Esophagus squamous epithelium (tissue), 4 donors: ENCODE measurements around the gene SRPRB.

Experiments used
- POLR2A ChIP-seq, 4 donors: fragments of 450-650 bp; IDR thresholded peaks; one replicate each; pipeline ENCODE4 v1.6.1; 2017; ENCODE audit warnings: antibody characterized with exemption in 4 of 4, mild to moderate bottlenecking in 4 of 4, moderate library complexity in 3 of 4
- TF ChIP-seq, protein P1 (sequence below), 6 experiments: fragments of 450-650 bp in 4 of 6; fragments of 200-600 bp in 2 of 6; sonication (generic) in 2 of 6; IDR thresholded peaks; one replicate each; pipeline ENCODE4 v1.5.1; 2016 to 2019; ENCODE audit warnings: antibody characterized with exemption in 6 of 6, mild to moderate bottlenecking in 4 of 6, moderate library complexity in 4 of 6

DNA sequence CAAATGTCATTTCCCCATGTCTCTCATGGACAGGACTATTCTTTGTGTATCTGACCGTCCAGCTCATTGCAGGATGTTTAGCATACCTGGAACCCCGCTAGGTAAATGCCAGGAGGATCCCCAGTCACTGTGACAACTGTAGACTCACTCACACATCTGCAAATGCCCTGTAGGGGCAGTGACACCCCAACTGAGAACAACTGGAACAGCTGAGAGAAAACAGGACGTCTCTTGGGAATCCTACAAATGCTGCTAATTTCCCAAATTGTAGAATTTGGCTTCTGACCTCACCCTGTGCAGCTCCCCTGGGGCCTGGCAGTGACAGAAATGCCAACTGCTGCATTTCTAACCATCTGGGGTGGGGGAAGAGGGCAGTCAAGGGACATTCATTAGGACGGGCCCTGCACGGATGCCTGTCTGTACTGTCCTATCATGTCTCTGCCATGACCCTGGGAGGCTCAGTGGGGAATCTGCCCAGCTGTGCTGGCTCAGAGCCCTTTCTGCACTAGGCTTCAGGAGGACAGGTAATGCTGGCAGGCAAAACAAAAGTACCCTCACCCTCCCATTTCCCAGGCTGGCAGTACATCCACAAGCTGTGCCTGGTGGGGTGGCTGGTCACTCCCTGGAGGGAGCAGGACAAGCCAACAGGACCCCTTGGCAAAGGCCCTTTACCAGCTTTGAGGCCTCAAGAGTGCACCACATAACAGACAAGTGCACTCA, 59.7 kb downstream of the SRPRB start:
- TF ChIP-seq, protein P1, sequence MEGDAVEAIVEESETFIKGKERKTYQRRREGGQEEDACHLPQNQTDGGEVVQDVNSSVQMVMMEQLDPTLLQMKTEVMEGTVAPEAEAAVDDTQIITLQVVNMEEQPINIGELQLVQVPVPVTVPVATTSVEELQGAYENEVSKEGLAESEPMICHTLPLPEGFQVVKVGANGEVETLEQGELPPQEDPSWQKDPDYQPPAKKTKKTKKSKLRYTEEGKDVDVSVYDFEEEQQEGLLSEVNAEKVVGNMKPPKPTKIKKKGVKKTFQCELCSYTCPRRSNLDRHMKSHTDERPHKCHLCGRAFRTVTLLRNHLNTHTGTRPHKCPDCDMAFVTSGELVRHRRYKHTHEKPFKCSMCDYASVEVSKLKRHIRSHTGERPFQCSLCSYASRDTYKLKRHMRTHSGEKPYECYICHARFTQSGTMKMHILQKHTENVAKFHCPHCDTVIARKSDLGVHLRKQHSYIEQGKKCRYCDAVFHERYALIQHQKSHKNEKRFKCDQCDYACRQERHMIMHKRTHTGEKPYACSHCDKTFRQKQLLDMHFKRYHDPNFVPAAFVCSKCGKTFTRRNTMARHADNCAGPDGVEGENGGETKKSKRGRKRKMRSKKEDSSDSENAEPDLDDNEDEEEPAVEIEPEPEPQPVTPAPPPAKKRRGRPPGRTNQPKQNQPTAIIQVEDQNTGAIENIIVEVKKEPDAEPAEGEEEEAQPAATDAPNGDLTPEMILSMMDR (IDR thresholded peaks at IDR 0.05), result no peak
- TF ChIP-seq POLR2A (IDR thresholded peaks at IDR 0.05), result no peak
